Measurements from ENCODE around the gene PPOX. TPM values are rescaled to one million over a fixed set of nuclear protein-coding genes. Genes with fewer than 3 reads are reported as not detected.

The PPOX gene
- total RNA-seq, 1 donor from 2014 or later: 21.6 TPM

GRCh38 chr1:161206411-161207140 lies 40.4 kb downstream of the PPOX start:
- Mint-ChIP-seq H3K36me3 (ENCODE audit: low read depth) (peaks cover 25% of the 10 kb centered on the region), H3K9me3 (ENCODE audit: low read depth) (no peaks in the 10 kb centered on the region), H3K4me1 (ENCODE audit: low read depth) (peaks cover 33% of the 10 kb centered on the region), H3K27ac (ENCODE audit: unreplicated experiment) (peak overlapping the region; percentile 74), H3K4me3 (ENCODE audit: unreplicated experiment) (no peak overlapping the region), H3K27me3 (ENCODE audit: low read depth) (no peaks in the 10 kb centered on the region)
- TF ChIP-seq CTCF (IDR thresholded peaks at IDR 0.05): no peak
- DNase-seq (ENCODE audit: low spot score): no peak

- no peak overlapping the region for H3K27ac Mint-ChIP-seq (ENCODE audit: unreplicated experiment)
- H3K9me3 Mint-ChIP-seq (ENCODE audit: low read depth): no peaks in the 10 kb centered on the region
- TF ChIP-seq CTCF (IDR thresholded peaks at IDR 0.05): no peak
- H3K27me3 Mint-ChIP-seq (ENCODE audit: low read depth): no peaks in the 10 kb centered on the region
- H3K4me3 Mint-ChIP-seq (ENCODE audit: unreplicated experiment): no peak overlapping the region
- H3K4me1 Mint-ChIP-seq (ENCODE audit: low read depth): peaks cover 29% of the 10 kb centered on the region
- DNase-seq (ENCODE audit: low spot score): no peak
- H3K36me3 Mint-ChIP-seq (ENCODE audit: low read depth): peaks cover 29% of the 10 kb centered on the region
These were observed 40.9 kb downstream of the PPOX start for GRCh38 chr1:161207173-161207572.

GRCh38 chr1:161209790-161210409 lies 43.7 kb downstream of the PPOX start:
- Mint-ChIP-seq H3K4me1 (ENCODE audit: low read depth) (peaks cover 10% of the 10 kb centered on the region), H3K4me3 (ENCODE audit: unreplicated experiment) (no peak overlapping the region), H3K9me3 (ENCODE audit: low read depth) (no peaks in the 10 kb centered on the region), H3K27ac (ENCODE audit: unreplicated experiment) (no peak overlapping the region), H3K27me3 (ENCODE audit: low read depth) (no peaks in the 10 kb centered on the region), H3K36me3 (ENCODE audit: low read depth) (peaks cover 41% of the 10 kb centered on the region)
- no peak for DNase-seq (ENCODE audit: low spot score)
- TF ChIP-seq CTCF (IDR thresholded peaks at IDR 0.05): peak; percentile 93

- TF ChIP-seq CTCF (IDR thresholded peaks at IDR 0.05): no peak
- H3K27ac Mint-ChIP-seq (ENCODE audit: unreplicated experiment): no peak overlapping the region
- no peaks in the 10 kb centered on the region for H3K27me3 Mint-ChIP-seq (ENCODE audit: low read depth)
- H3K4me3 Mint-ChIP-seq (ENCODE audit: unreplicated experiment): no peak overlapping the region
- no peak for DNase-seq (ENCODE audit: low spot score)
- H3K4me1 Mint-ChIP-seq (ENCODE audit: low read depth): peaks cover 10% of the 10 kb centered on the region
- H3K9me3 Mint-ChIP-seq (ENCODE audit: low read depth): no peaks in the 10 kb centered on the region
- peaks cover 35% of the 10 kb centered on the region for H3K36me3 Mint-ChIP-seq (ENCODE audit: low read depth)
These were observed 48.1 kb downstream of the PPOX start for GRCh38 chr1:161214369-161214768.

GRCh38 chr1:161215076-161215475 lies 48.9 kb downstream of the PPOX start, which contains the start of gene FCER1G:
FCER1G (plus strand) TSS chr1:161215295; CDS start chr1:161215322, 27 bp downstream.
- DNase-seq (ENCODE audit: low spot score): no peak
- no peak for TF ChIP-seq CTCF (IDR thresholded peaks at IDR 0.05)
- peaks cover 29% of the 10 kb centered on the region for H3K36me3 Mint-ChIP-seq (ENCODE audit: low read depth)
- no peak within 1 kb of the TSS for H3K4me3 Mint-ChIP-seq (ENCODE audit: unreplicated experiment)
- no peaks in the 10 kb centered on the region for H3K9me3 Mint-ChIP-seq (ENCODE audit: low read depth)
- H3K27me3 Mint-ChIP-seq (ENCODE audit: low read depth): no peaks in the 10 kb centered on the region
- peaks cover 8% of the 10 kb centered on the region for H3K4me1 Mint-ChIP-seq (ENCODE audit: low read depth)
- no peak within 1 kb of the TSS for H3K27ac Mint-ChIP-seq (ENCODE audit: unreplicated experiment)

Data from chondrocyte (in vitro differentiated cells).